Stimulated activated CD4-positive, alpha-beta T cell treated with anti-CD3 and anti-CD28 coated beads, Interleukin-1b, Interleukin-23, amount 100 ng/mL, for 4 hours (primary cell): ENCODE results near the gene SLC25A6.
"Not testable (repeated sequence)": the region's sequence is repeated elsewhere in the genome, so short reads cannot be mapped to it uniquely, and the experiment has no call there.

ENCODE experiments used
- DNase-seq, 2 donors: peaks; one replicate each; pipeline ENCODE4 v3.0.0-alpha.2; 2020; ENCODE audit warnings: low read depth in 2 of 2

SLC25A6 gene

DNA sequence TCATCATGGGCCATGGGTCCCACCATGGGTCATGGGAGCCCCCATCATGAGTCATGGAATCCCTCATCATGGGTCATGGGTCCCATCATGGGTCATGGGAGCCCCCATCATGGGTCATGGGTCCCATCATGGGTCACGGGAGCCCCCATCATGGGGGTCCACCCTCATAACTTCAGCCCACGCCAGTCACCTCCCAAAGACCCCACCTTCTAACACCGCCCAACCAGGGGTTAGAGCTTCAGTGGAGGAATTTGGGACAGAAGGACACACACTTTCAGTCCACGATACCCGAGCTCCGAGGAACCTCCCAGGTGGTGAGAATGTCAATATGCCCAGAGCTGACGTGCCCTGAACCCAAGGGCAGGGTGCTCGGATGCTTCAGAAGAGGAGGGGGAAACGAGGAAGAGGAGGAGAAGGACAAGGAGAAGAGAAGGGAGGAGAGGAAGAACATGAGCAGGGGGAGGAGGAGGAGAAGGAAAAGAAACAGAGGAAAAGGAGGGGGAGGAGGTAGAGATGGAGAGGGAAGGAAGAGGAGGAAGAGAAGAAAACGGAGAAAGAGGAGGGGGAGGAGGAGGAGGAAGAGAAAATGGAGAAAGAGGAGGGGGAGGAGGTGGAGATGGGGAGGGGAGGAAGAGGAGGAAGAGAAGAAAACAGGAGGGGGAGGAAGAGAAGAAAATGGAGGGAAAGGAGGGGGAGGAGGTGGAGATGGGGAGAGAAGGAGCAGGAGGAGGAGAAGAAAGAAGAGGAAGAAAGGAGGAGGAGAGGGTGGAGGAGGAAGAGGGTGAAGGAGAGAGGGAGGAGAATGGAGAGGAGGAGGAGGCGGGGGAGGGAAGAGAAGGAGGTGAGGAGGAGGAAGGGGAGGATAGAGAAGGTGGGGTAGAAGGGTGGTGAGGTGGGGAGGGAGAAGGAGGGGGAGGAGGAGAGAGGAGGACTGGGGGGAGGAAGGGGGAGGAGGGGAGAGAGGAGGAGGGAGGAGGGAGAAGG, 37.6 kb downstream of the SLC25A6 start:
- no peak for DNase-seq

DNA sequence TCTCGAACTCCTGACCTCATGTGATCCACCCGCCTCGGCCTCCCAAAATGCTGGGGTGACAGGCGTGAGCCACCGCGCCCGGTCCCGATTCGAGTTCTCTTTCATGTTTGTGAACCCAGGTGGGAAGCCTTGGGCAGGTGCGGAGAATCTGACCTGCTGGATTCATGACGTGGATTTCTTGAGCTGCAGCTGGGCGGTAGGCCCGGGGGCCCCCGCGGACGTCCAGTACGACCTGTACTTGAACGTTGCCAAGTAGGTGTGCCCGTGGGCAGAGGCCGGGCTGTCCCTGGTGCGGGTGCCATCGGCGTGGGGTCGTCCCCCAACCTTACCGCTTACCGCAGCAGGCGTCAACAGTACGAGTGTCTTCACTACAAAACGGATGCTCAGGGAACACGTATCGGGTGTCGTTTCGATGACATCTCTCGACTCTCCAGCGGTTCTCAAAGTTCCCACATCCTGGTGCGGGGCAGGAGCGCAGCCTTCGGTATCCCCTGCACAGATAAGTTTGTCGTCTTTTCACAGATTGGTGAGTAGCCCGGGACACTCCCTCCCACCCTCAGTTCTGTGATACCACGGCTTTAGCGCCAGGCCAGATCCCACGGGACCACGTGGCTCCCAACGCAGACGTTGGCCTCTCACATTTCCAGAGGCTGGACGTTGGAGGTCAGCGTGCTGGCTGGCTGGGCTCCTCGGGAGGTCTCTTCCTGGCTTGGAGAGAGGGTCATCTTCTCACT, 39.8 kb downstream of the SLC25A6 start:
- no peak for DNase-seq

DNA sequence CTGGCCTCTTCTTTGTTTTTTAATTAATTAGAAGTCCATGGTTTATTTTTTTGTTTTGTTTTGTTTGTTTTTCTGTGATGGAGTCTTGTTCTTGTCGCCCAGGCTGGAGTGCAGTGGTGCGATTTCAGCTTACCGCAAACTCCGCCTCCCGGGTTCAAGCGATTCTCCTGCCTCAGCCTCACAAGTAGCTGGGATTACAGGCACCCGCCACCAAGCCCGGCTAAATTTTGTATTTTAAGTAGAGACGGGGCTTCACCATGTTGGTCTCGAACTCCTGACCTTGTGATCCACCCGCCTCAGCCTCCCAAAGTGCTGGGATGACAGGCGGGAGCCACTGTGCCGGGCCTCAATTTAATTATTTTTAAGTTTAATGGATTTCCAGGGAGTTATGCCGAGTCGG, 42.3 kb downstream of the SLC25A6 start:
- DNase-seq = not testable (repeated sequence)

DNA sequence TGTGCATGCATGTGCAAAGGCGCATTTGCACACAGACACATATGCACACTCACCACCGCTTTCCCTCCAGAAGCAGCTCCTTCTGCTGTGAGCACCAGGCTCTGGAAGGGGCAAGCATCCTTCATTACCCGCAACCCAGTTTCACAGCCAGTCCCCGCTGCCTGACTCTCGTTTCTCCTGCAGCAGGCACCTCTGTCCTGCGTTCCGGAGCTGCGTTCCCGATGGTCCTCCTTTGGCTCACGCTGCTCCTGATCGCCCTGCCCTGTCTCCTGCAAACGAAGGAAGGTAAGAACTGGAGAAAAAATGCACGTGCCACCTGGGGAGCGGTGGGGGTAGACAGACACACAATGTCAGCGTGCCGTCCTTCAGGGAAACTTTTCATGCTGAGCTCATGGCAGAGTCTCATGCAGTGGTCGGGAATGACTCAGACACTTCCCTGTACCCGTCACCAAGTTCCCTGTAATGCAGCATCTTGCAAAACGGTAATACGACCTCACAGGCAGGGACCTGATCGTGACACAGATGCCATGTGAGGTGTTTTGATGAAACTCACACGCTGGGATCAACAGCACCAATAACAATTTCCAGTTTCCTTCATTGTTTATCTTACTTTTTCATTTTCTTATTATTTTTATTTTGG, 50.2 kb downstream of the SLC25A6 start:
- no peak for DNase-seq

DNA sequence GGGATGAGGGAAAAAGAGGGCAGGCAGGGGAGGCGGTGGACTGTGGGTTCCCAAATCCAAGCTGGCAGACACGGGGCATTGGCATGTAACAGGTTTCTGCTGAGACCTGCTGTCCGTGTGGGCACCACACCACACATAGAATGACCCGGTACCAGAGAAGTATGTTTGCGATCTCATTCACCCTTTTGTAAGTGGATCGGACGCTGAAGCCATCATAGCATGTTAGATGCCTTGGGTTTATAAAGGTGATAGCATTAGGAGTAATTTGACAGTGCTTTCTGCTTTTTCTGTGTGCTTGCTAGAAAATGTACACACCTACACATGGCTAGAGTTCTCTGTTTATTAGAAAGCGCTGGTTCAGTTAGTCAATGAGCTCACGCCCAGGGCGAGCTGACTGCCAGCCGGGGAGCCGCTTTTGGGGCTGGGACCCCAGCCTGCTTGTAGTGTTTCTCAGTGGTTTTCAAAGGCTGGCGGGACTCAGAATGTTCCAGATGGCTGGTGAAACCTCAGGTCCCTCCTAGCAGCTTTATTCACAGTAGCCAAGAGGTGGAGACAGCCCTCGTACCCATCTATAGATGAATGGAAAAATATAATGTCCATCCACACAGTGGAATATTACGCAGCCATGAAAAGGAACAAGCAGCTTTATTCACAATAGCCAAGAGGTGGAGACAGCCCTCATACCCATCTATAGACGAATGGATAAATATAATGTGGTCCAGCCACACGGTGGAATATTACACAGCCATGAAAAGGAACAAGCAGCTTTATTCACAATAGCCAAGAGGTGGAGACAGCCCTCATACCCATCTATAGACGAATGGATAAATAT, 54.7 kb downstream of the SLC25A6 start:
- DNase-seq = no peak

DNA sequence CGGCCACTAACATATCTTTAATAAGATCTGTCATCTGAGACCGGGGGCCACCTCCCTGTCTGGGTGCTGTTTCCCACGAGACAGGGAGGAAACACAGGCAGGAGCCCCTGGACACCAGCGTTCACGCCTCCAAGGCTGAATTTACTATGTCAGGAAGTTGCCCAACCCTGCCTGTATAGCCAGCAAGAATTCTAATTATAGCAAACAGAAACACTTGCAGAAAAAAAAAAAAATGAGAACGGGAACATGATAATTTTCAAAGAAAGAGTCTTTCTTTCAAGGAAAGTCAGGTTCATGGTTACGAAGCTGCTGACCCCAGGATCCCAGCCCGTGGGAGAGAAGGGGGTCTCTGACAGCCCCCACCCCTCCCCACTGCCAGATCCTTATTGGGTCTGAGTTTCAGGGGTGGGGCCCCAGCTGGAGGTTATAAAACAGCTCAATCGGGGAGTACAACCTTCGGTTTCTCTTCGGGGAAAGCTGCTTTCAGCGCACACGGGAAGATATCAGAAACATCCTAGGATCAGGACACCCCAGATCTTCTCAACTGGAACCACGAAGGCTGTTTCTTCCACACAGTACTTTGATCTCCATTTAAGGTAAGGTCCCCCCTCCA, 55.5 kb downstream of the SLC25A6 start, which contains the start of gene IL3RA:
Gene IL3RA, plus strand, starts transcription at position 455 of the 613 bp plus-strand sequence. CDS start 4,981 bp downstream, outside the sequence.
- DNase-seq = no peak
